NOMO-1 (cell line): ENCODE results near the gene EPHA6.
"Not testable (repeated sequence)": the region's sequence is repeated elsewhere in the genome, so short reads cannot be mapped to it uniquely, and the experiment has no call there.

Source experiments
- DNase-seq, 2 experiments: peaks; one replicate each; lab custom pipeline; 2025; ENCODE audit not compliant: unreplicated experiment in 2 of 2; lab: John Stamatoyannopoulos, UW

EPHA6 gene

DNA sequence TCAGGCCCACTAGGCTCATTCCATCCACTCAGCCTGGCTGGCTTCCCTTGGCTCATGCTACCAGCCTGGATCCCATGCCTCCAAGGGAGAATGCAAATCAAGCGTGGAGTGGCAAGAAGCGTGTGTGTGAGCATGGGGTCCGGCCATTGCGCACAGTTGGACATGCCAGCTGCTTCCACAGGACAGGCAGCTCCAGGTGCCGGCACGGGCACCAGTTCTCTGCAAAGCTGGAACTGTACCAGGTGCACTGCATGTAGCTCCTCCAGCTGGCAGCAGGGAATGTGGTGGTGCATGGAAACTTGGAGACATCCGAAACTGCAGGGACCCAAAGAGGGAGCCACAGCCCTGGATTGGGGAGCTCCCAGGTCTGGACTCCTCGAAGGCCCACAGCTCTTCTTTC is 449.8 kb downstream of the EPHA6 start:
- no peak for DNase-seq

- no peak for DNase-seq
Measured at GRCh38 chr3:97265237-97266005, 451.0 kb downstream of the EPHA6 start.

DNA sequence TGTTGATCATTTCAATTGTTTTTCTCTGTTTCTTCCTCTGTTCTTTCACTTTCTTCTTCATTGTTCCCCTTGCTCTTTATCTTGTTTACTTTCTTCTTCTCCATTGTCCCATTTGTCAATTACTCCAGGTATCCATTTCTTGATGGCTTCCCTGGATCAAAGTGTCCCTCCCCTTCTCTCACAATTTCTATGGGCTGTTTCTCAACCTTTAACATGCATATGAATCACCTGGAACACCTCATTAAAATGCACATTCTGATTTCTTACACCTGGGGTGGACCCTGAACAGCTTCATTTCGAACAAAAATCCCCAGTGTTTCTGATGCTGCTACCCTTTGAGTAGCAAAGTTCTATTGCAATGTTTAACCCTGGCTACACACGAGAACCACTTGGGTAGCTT is 454.8 kb downstream of the EPHA6 start:
- no peak for DNase-seq

- not testable (repeated sequence) for DNase-seq
Measured at GRCh38 chr3:97276879-97277550, 462.6 kb downstream of the EPHA6 start.

- no peak for DNase-seq
Measured at GRCh38 chr3:97277708-97278107, 463.3 kb downstream of the EPHA6 start.

- no peak for DNase-seq
Measured at GRCh38 chr3:97278506-97278905, 464.1 kb downstream of the EPHA6 start.

DNA sequence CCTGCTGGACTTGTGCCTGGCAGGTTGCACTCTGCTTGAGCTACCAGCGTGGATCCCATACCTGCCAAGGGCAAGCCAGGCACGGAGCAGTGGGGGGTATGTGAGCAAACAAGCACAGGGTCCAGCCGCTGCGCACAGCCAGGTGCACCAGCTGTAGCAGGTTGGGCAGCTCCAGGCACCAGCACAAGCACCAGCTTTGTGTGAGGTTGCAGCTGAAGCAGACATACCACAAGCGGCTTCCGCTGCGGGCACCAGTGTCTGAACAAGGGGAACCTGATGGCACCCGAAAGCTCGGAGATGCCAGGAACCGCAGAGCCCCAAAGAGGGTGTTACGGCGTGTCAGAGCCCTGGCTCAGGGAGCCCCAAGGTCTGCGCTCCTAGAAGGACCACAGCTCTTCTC is 477.5 kb downstream of the EPHA6 start:
- no peak for DNase-seq

DNA sequence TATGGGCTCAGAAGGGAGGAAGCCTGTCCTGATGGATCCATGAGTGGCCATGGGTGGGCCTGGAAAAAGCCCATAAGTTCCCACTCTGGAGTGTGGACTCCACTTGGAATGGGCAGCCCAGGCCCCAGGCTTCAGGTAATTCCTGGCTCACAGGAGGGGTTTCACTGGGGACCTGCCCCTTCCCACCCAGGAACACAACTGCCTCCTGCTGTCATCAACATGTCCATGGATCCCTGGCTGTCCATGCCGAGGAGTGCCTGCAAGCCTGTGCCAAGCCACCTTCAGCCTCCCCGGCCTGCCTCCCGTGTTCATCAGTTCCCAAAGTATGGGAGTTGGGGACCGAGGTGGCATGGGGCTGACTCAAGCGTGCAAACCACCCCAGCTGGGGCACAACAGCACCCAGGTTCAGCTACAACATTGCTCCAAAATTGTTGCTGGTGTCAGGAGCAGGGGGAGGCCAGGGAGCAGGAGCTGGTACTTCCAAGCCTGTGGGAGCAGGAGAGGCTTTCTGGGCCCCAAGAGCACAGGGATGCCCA is 479.3 kb downstream of the EPHA6 start:
- DNase-seq: no peak

- no peak for DNase-seq
Measured at GRCh38 chr3:97297032-97297431, 482.6 kb downstream of the EPHA6 start.

GRCh38 chr3:97301114-97301513 is 486.7 kb downstream of the EPHA6 start:
- no peak for DNase-seq

DNA sequence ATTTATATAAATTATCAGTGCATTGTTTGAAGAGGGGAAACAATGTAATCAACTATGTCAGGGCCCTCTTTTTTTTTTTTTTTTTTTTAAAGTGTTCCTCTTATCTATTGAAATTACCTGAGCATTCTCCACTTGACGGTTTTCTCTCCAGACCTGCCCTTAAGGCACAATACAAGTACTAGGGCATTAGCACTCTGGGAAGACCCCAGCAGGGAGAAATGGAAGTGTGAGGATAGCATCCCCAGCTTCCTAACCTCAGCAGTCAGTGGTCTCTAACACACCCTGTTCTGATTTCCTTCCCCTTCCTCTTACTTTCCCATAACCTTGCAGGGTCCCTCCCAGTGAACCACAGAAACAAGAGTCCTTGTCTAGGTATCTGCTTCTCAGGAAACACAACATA is 491.8 kb downstream of the EPHA6 start:
- no peak for DNase-seq

- DNase-seq: no peak
Measured at GRCh38 chr3:97338375-97338774, 524.0 kb downstream of the EPHA6 start.

- DNase-seq: no peak
Measured at GRCh38 chr3:97340940-97341339, 526.5 kb downstream of the EPHA6 start.

DNA sequence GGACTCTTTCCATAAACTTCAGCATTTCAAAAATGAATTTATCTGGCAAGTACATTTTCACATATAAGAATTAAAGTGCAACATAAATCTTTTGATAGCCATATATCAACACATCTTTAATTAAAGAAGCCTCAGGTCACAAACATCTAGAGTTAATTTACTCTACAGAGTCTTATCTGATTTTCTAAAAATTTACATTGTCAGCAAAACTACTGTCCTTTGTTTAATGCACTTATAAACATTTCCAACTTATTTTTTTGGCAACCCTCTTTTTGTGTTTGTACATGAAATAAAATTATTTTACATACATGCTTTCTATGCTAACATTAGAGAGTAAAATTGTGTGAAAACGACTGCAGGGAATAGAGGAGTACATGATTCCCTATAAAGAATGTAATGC is 533.4 kb downstream of the EPHA6 start:
- no peak for DNase-seq

- DNase-seq: no peak
Measured at GRCh38 chr3:97350971-97351370, 536.6 kb downstream of the EPHA6 start.

GRCh38 chr3:97353176-97353575 is 538.8 kb downstream of the EPHA6 start:
- no peak for DNase-seq

GRCh38 chr3:97359977-97360376 is 545.6 kb downstream of the EPHA6 start:
- DNase-seq: no peak

DNA sequence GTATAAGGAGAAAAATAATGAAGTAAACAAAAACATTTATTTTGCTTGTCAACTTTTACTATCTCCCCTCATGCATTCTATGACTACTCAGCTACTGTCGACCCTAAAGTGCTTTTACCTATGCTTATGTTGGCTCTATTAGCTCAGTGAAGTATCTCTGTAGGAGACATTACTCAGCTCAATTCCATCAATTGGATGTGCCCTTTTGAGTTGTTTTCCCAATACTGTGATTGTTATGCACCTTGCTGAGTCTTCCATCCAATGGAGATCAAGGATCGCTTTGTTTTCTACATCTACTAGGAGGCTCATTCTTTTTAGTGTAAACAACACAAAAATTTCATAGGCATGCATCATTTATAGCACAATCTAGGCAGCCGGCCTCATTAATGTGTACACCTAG is 546.4 kb downstream of the EPHA6 start:
- DNase-seq: no peak

- no peak for DNase-seq
Measured at GRCh38 chr3:97384583-97384982, 570.2 kb downstream of the EPHA6 start.

DNA sequence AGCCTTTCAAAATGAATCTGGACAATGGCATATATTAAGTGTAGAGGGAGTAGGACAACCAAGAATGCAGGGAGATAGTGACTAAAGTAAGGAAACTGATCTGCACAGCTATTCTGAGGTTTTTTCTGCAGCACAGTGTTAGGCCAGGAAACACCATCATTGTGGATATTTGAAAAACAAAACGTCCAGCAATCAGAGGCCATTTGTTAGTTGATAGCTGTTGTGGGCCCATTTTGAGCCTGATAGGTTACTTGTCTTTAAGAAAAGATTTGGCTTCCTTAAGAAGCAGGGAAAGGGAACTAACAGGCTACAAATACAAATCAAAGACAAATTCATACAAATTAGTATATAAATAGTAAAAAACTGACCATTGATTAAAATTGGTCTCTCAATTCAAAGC is 574.4 kb downstream of the EPHA6 start:
- no peak for DNase-seq

DNA sequence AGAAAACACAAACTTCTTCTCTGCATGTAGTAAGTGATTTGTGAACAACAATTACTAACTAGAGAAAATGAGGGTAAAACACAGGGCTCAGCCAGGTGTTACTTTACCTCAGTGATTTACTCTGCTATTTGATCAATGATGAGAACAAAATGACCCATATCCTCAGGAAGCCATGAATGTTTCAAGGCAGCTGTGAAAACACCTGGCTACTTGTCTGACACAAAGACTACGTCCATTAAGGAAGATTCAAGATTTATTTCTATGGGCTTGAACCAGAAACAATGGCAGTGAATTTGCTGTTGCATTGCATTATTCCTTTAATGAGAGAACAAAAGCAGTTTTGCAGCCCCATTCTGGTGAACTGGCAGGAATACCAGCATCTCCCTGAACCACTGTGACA is 575.5 kb downstream of the EPHA6 start:
- no peak for DNase-seq

- no peak for DNase-seq
Measured at GRCh38 chr3:97391167-97391566, 576.8 kb downstream of the EPHA6 start.
